ENCODE measurements around the gene ATF1. TPM values are rescaled to one million over a fixed set of nuclear protein-coding genes. Genes with fewer than 3 reads are reported as not detected.

ATF1 gene
- total and polyA plus RNA-seq, 12 donors: 6.7 to 58.3 (median 37.7) TPM

DNA sequence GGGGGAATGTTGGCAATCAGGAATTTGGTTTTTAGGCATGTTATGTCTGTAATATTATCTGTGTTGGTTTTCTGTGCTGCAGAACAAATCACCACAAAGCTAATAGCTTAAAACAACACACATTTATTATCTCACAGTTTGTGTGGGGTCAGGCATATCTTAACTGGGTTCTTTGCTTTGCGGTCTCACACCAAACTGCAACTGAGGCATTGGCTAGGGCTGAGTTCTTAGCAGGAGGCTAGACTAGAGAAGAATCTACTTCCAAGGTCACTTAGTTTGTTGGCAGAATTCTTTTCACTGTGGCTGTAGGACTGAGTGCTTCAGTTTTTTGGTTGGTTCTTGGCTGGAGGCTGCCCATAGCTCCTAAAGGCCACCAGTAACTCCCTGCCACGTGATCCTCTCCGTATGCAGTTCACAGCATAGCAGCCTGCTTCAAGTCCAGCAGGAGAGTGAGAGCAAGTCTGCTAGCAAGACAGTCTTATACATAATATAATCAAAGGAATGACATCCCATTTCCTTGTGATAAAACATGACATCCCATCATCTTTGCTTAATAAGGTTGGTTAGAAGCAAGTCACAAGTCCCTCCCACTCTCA, 21.6 kb downstream of the ATF1 start:
- Histone ChIP-seq H3K27ac (no peak overlapping the region), H3K27me3 (no peaks in the 10 kb centered on the region), H3K9me3 (replicated peaks in 1 of 3) (no peaks in the 10 kb centered on the region), H3K4me3 (no peak overlapping the region), H3K36me3 (replicated peaks in 1 of 2) (peaks cover 0 to 18% of the 10 kb centered on the region in 2 donors), H3K4me1 (replicated peaks in 1 of 2) (no peaks in the 10 kb centered on the region)
- WGBS, 4 donors: 87 to 97% (median 92%) methylated on average over 3 of the region's 3 CpGs
- DNase-seq: no peak
- no peak for TF ChIP-seq POLR2A (IDR thresholded peaks at IDR 0.05)
- TF ChIP-seq, protein P1, sequence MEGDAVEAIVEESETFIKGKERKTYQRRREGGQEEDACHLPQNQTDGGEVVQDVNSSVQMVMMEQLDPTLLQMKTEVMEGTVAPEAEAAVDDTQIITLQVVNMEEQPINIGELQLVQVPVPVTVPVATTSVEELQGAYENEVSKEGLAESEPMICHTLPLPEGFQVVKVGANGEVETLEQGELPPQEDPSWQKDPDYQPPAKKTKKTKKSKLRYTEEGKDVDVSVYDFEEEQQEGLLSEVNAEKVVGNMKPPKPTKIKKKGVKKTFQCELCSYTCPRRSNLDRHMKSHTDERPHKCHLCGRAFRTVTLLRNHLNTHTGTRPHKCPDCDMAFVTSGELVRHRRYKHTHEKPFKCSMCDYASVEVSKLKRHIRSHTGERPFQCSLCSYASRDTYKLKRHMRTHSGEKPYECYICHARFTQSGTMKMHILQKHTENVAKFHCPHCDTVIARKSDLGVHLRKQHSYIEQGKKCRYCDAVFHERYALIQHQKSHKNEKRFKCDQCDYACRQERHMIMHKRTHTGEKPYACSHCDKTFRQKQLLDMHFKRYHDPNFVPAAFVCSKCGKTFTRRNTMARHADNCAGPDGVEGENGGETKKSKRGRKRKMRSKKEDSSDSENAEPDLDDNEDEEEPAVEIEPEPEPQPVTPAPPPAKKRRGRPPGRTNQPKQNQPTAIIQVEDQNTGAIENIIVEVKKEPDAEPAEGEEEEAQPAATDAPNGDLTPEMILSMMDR (IDR thresholded peaks at IDR 0.05): no peak
- intact Hi-C loops (cut with DNase I): no loop called here

DNA sequence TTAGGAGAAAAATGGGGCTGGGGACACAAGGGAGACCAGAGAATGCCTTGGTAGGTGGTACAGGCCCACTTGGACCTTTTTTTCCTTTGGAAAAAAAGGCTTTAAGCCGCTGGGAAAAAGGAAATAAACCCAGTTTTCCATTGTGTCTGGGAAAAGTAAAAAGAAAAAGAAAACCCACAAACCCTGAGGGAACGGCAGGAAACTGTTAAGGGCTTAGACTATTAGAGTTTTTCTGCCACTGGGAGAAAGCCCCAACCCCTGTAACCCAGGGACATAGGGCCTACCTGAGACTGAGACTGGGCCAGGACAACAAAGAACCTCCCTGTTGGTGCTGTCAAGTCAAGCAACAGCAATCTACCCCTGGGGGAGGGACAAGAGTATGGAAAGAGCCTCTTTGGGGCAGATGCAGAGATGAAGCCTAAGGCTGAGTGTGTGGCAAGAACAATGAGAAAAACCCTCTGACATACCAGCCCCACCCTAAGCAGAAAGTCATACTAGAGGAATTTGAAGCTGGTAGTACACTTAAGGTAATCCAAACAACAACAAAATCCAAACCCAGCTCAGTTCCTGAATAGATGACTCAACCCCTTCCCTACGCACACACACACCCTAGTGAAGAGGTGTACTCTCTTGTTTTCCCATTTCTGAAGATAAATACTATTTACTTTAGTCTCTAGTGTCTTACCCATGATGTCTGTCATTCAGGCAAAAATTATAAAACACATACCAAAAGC, 22.8 kb downstream of the ATF1 start:
- peaks cover 0 to 8% of the 10 kb centered on the region in 2 donors for H3K36me3 ChIP-seq (replicated peaks in 1 of 2)
- no peaks in the 10 kb centered on the region for H3K4me1 ChIP-seq (replicated peaks in 1 of 2)
- H3K27ac ChIP-seq: no peak overlapping the region
- intact Hi-C loops (cut with DNase I): no loop called here
- H3K4me3 ChIP-seq: no peak overlapping the region
- WGBS, 4 donors: 80 to 97% (median 94%) methylated on average over 3 of the region's 3 CpGs
- TF ChIP-seq POLR2A (IDR thresholded peaks at IDR 0.05): no peak
- TF ChIP-seq, protein P1 (IDR thresholded peaks at IDR 0.05): no peak
- H3K9me3 ChIP-seq (replicated peaks in 1 of 3): no peaks in the 10 kb centered on the region
- H3K27me3 ChIP-seq: no peaks in the 10 kb centered on the region
- no peak for DNase-seq

DNA sequence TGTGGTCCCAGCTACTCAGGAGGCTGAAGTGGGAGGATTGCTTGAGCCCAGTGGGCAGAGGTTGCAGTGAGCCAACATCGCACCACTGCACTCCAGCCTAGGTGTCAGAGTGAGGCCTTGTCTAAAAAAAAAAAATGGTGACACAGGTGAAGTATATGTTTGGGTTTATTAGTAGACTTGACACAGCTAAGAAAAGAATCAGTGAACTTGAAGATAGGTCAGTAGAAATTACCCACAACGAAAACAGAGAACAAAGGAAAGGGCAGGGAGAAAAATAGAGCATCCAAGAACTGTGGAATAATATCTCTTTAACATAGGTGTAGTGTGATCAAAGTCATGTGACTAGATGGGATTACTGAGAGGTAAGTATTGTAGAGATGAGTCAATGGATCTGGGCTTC, 23.7 kb downstream of the ATF1 start:
- Histone ChIP-seq H3K4me3 (no peak overlapping the region), H3K27me3 (no peaks in the 10 kb centered on the region), H3K36me3 (replicated peaks in 1 of 2) (peaks cover 0 to 3% of the 10 kb centered on the region in 2 donors), H3K4me1 (replicated peaks in 1 of 2) (no peaks in the 10 kb centered on the region), H3K27ac (no peak overlapping the region), H3K9me3 (replicated peaks in 1 of 3) (no peaks in the 10 kb centered on the region)
- 98 to 100% (median 100%) methylated on average over 2 of the region's 2 CpGs for WGBS, 4 donors
- no peak for DNase-seq
- intact Hi-C loops (cut with DNase I): no loop called here
- TF ChIP-seq, protein P1 (IDR thresholded peaks at IDR 0.05): no peak

DNA sequence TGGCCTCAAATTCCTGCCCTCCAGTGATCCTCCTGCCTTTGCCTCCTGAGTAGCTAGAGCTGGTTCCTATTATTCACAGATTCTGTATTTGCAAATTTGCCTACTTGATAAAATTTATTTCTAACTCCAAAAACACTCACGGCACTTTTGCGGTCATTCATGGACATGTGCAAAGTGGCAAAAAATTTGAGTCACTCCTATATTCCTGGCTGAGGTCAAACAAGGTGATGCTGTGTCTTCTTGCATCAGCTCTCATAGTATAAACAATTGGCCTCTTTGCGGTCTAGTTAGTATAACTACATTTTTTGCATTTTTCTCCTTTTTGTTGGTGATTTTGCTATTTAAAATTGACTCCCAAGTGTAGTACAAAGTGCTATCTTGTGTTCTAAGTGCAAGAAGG, 24.7 kb downstream of the ATF1 start:
- WGBS, 4 donors: 77 to 91% (median 84%) methylated on average over 3 of the region's 3 CpGs
- intact Hi-C loops (cut with DNase I): no loop called here
- no peaks in the 10 kb centered on the region for H3K36me3 ChIP-seq (replicated peaks in 1 of 2)
- H3K27me3 ChIP-seq: no peaks in the 10 kb centered on the region
- TF ChIP-seq POLR2A (IDR thresholded peaks at IDR 0.05): no peak
- TF ChIP-seq, protein P1 (IDR thresholded peaks at IDR 0.05): no peak
- H3K4me3 ChIP-seq: no peak overlapping the region
- no peak overlapping the region for H3K27ac ChIP-seq
- no peaks in the 10 kb centered on the region for H3K4me1 ChIP-seq (replicated peaks in 1 of 2)
- no peaks in the 10 kb centered on the region for H3K9me3 ChIP-seq (replicated peaks in 1 of 3)
- no peak for DNase-seq

All from adrenal gland (tissue), 12 donors.